HCT116 (cell line): ENCODE measurements around the gene GAK. TPM values are rescaled to one million over a fixed set of nuclear protein-coding genes. Genes with fewer than 3 reads are reported as not detected.

Experiments
- ATAC-seq: fragments of 200-7000 bp; cut with Tn5 transposase; 2 replicates; pipeline ENCODE4 v1.9.1; 2020; ENCODE audit warnings: mild to moderate bottlenecking, moderate library complexity
- BruUV-seq: library from RNA; stranded (reverse); fragments of 400-500 nt; replicated peaks from 2 replicates; lab custom pipeline; 2021; lab: Mats Ljungman, UMichigan
- CTCF ChIA-PET: fragments of 300-600 bp; sonication (Branson Sonifier 250); formaldehyde crosslinking; loops from one replicate; lab custom pipeline; 2021; ENCODE audit warnings: antibody characterized with exemption; lab: Charles Lee
- POLR2A ChIA-PET: fragments of 300-600, 350-600 bp; sonication (Branson Sonifier 250); formaldehyde crosslinking; loops from one replicate; lab custom pipeline; 2021; ENCODE audit warnings: antibody characterized with exemption; lab: Charles Lee
- RAD21 ChIA-PET, 2 experiments: fragments of 300-600 bp; sonication (Branson Sonifier 250); formaldehyde crosslinking; loops; one replicate each; lab custom pipeline; 2023; ENCODE audit warnings: low total read pairs in 2 of 2; ENCODE audit not compliant: uncharacterized antibody in 2 of 2, unreplicated experiment in 2 of 2, low non-redundant PET in 1 of 2; lab: Charles Lee
- DNase-seq: peaks from one replicate; pipeline ENCODE4 v3.0.0-alpha.2; 2010; ENCODE audit warnings: low read depth, low spot score
- H2AFZ ChIP-seq: fragments of 200-600 bp; shearing (Covaris generic), sonication (generic); 2 replicates; pipeline ENCODE4 v1.6.1; 2017; ENCODE audit warnings: low read depth, mixed run types, mixed read lengths, antibody characterized with exemption, low read length; ENCODE audit not compliant: poor library complexity, severe bottlenecking
- H3K27ac ChIP-seq: 2 replicates; pipeline ENCODE4 v1.5.1; 2012; ENCODE audit warnings: low read depth, low read length
- H3K27me3 ChIP-seq: fragments of 200-600 bp; sonication (generic); 2 replicates; pipeline ENCODE4 v1.6.1; 2016; ENCODE audit warnings: mixed run types, low read length, mixed read lengths; ENCODE audit not compliant: insufficient read depth
- H3K36me3 ChIP-seq, 2 experiments: fragments of 200-500 bp in 1 of 2; fragments of 200-600 bp in 1 of 2; sonication (Bioruptor generic) in 1 of 2; sonication (generic) in 1 of 2; 2 replicates each; pipeline versions ENCODE4 v1.5.1 to v1.6.1; 2014 to 2016; ENCODE audit warnings: low read length in 2 of 2, inconsistent platforms in 1 of 2, mixed read lengths in 1 of 2, mixed run types in 1 of 2; ENCODE audit not compliant: insufficient read depth in 2 of 2, control insufficient read depth in 1 of 2
- H3K4me1 ChIP-seq, 2 experiments: fragments of 200-600 bp in 1 of 2; sonication (generic) in 1 of 2; 2 replicates each; pipeline versions ENCODE4 v1.5.1 to v1.6.1; 2012 to 2017; ENCODE audit warnings: low read length in 2 of 2, inconsistent platforms in 1 of 2, mild to moderate bottlenecking in 1 of 2, mixed read lengths in 1 of 2, mixed run types in 1 of 2, moderate library complexity in 1 of 2; ENCODE audit not compliant: insufficient read depth in 2 of 2, control insufficient read depth in 1 of 2
- H3K4me2 ChIP-seq: fragments of 200-600 bp; sonication (generic); 2 replicates; pipeline ENCODE4 v1.6.1; 2017; ENCODE audit warnings: mixed run types, low read length, mixed read lengths
- H3K4me3 ChIP-seq, 2 experiments: fragments of 200-600 bp in 1 of 2; sonication (generic) in 1 of 2; replicated peaks in 1 of 2; 2 replicates each; pipeline ENCODE4 v1.5.1; 2011 to 2016; ENCODE audit warnings: low read length in 2 of 2, control low read depth in 1 of 2, low read depth in 1 of 2, mild to moderate bottlenecking in 1 of 2, mixed read lengths in 1 of 2, mixed run types in 1 of 2
- H3K79me2 ChIP-seq: fragments of 200-600 bp; sonication (generic); 2 replicates; pipeline ENCODE4 v1.6.1; 2017; ENCODE audit warnings: mild to moderate bottlenecking, mixed run types, low read length, moderate library complexity, mixed read lengths; ENCODE audit not compliant: insufficient read depth
- H3K9ac ChIP-seq: fragments of 200-600 bp; sonication (generic); 2 replicates; pipeline ENCODE4 v1.6.1; 2016; ENCODE audit warnings: low read length, mixed read lengths
- H3K9me2 ChIP-seq: fragments of 200-600 bp; sonication (generic), shearing (Covaris generic); 2 replicates; pipeline ENCODE4 v1.6.1; 2017; ENCODE audit warnings: mixed run types, mild to moderate bottlenecking, moderate library complexity; ENCODE audit not compliant: insufficient read depth
- H3K9me3 ChIP-seq, 2 experiments: fragments of 200-500 bp in 1 of 2; fragments of 200-600 bp in 1 of 2; sonication (Bioruptor generic) in 1 of 2; sonication (generic) in 1 of 2; 2 replicates each; pipeline ENCODE4 v1.6.1; 2014 to 2017; ENCODE audit warnings: low read length in 2 of 2, mixed read lengths in 2 of 2, inconsistent platforms in 1 of 2, low read depth in 1 of 2, mild to moderate bottlenecking in 1 of 2, mixed run types in 1 of 2, moderate library complexity in 1 of 2; ENCODE audit not compliant: control insufficient read depth in 1 of 2, insufficient read depth in 1 of 2
- H4K20me1 ChIP-seq: fragments of 200-600 bp; sonication (generic), shearing (Covaris generic); 2 replicates; pipeline ENCODE4 v1.6.1; 2017; ENCODE audit warnings: mixed run types, mild to moderate bottlenecking, moderate library complexity; ENCODE audit not compliant: insufficient read depth
- CBX3 ChIP-seq: IDR thresholded peaks from 2 replicates; pipeline ENCODE4 v1.6.1; 2012; ENCODE audit warnings: low read depth
- CEBPB ChIP-seq: IDR thresholded peaks from 2 replicates; pipeline ENCODE4 v1.6.1; 2012; ENCODE audit warnings: low read depth
- CTCF ChIP-seq, 3 experiments: fragments of 200-600 bp in 1 of 3; sonication (generic) in 1 of 3; IDR thresholded peaks in 2 of 3; conservative IDR thresholded peaks in 1 of 3; 2 replicates each; pipeline ENCODE4 v1.5.1; 2012 to 2017; ENCODE audit warnings: low read depth in 2 of 3, low read length in 2 of 3, antibody characterized with exemption in 1 of 3, borderline replicate concordance in 1 of 3, control low read depth in 1 of 3, mild to moderate bottlenecking in 1 of 3, mixed read lengths in 1 of 3, mixed run types in 1 of 3, moderate library complexity in 1 of 3; ENCODE audit not compliant: insufficient read depth in 1 of 3
- EGR1 ChIP-seq: IDR thresholded peaks from 2 replicates; pipeline ENCODE4 v1.6.1; 2012; ENCODE audit warnings: low read depth
- ELF1 ChIP-seq: IDR thresholded peaks from 2 replicates; pipeline ENCODE4 v1.6.1; 2012; ENCODE audit warnings: low read depth, borderline replicate concordance
- EZH2 ChIP-seq: fragments of 200-600 bp; sonication (generic); IDR thresholded peaks from 2 replicates; pipeline ENCODE4 v1.6.1; 2017; ENCODE audit warnings: antibody characterized with exemption, mixed run types
- EZH2phosphoT487 ChIP-seq: fragments of 200-600 bp; IDR thresholded peaks from 2 replicates; pipeline ENCODE4 v1.6.1; 2018; ENCODE audit warnings: antibody characterized with exemption, borderline replicate concordance
- FOSL1 ChIP-seq: IDR thresholded peaks from 2 replicates; pipeline ENCODE4 v1.6.1; 2012; ENCODE audit warnings: low read depth
- JUND ChIP-seq: IDR thresholded peaks from 2 replicates; pipeline ENCODE4 v1.6.1; 2012
- POLR2A ChIP-seq: IDR thresholded peaks from 2 replicates; pipeline ENCODE4 v1.7.0; 2011; ENCODE audit warnings: borderline replicate concordance; ENCODE audit not compliant: insufficient read depth, insufficient read length; ENCODE audit errors: extremely low read depth
- POLR2AphosphoS5 ChIP-seq: IDR thresholded peaks from 2 replicates; pipeline ENCODE4 v1.6.1; 2011; ENCODE audit warnings: mild to moderate bottlenecking, low read depth, low read length, moderate library complexity
- RAD21 ChIP-seq: IDR thresholded peaks from 2 replicates; pipeline ENCODE4 v1.6.1; 2012; ENCODE audit warnings: low read depth, mild to moderate bottlenecking
- REST ChIP-seq: IDR thresholded peaks from 2 replicates; pipeline ENCODE4 v1.6.1; 2012; ENCODE audit warnings: low read depth
- SP1 ChIP-seq: IDR thresholded peaks from 2 replicates; pipeline ENCODE4 v1.6.1; 2012; ENCODE audit warnings: low read depth
- SRF ChIP-seq: IDR thresholded peaks from 2 replicates; pipeline ENCODE4 v1.6.1; 2012; ENCODE audit warnings: low read depth
- TCF7L2 ChIP-seq: IDR thresholded peaks from 2 replicates; pipeline ENCODE4 v1.7.0; 2011; ENCODE audit warnings: borderline replicate concordance, inconsistent platforms; ENCODE audit not compliant: insufficient read depth, insufficient read length; ENCODE audit errors: extremely low read depth
- YY1 ChIP-seq: IDR thresholded peaks from 2 replicates; pipeline ENCODE4 v1.6.1; 2011; ENCODE audit warnings: low read length, low read depth, moderate library complexity, mild to moderate bottlenecking; ENCODE audit not compliant: insufficient replicate concordance; ENCODE audit errors: extremely low read depth
- ZFX ChIP-seq: fragments of 450-650 bp; IDR thresholded peaks from 2 replicates; pipeline ENCODE4 v1.6.1; 2017
- intact Hi-C: fragments of 100-400 bp; cut with micrococcal nuclease; formaldehyde crosslinking; loops from 2 replicates; pipeline ENCODE4 v1.10.0; 2022
- total RNA-seq: library from RNA; stranded (reverse); gene quantifications from one replicate; pipeline ENCODE4 v1.2.1, GENCODE V29; 2021; ENCODE audit not compliant: unreplicated experiment
- TF ChIP-seq, protein P1 (sequence below): IDR thresholded peaks from 2 replicates; pipeline ENCODE4 v1.6.1; 2012

GAK gene
- total RNA-seq, 1 experiment from 2014 or later, result 123 TPM

GRCh38 chr4:855880-856224 lies 76.3 kb downstream of the GAK start:
- H2AFZ ChIP-seq, result no peak overlapping the region
- TF ChIP-seq, protein P1, sequence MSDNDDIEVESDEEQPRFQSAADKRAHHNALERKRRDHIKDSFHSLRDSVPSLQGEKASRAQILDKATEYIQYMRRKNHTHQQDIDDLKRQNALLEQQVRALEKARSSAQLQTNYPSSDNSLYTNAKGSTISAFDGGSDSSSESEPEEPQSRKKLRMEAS, result no peak
- no peak for TF ChIP-seq CEBPB
- TF ChIP-seq ELF1, result no peak
- no peak for TF ChIP-seq EZH2
- no peak for TF ChIP-seq SP1
- no peak for TF ChIP-seq CBX3
- TF ChIP-seq EGR1, result no peak
- no peak for TF ChIP-seq RAD21
- no peak for TF ChIP-seq POLR2AphosphoS5
- no peak for TF ChIP-seq TCF7L2
- no peak for TF ChIP-seq ZFX
- no peak for TF ChIP-seq JUND
- TF ChIP-seq EZH2phosphoT487, result no peak
- TF ChIP-seq YY1, result no peak
- no peak for TF ChIP-seq POLR2A
- no peak for TF ChIP-seq SRF
- no peak for TF ChIP-seq FOSL1
- no peak for TF ChIP-seq CTCF (IDR thresholded peaks at IDR 0.05 in 2 of 3, conservative IDR thresholded peaks at IDR 0.05 in 1 of 3; ENCODE audit: borderline replicate concordance in 1 of 3, insufficient read depth in 1 of 3, low read depth in 2 of 3, low read length in 2 of 3)
- no peak for TF ChIP-seq REST
- TF ChIP-seq, all 23 proteins: peak for 0
- H3K4me3 ChIP-seq, result no peak overlapping the region
- H3K36me3 ChIP-seq, result peaks cover 5 to 16% of the 10 kb centered on the region in 2 experiments; a peak in 3 of 4 replicates
- ChIA-PET RAD21 (no interaction called here), POLR2A (no interaction called here), CTCF (no interaction called here)
- no peaks in the 10 kb centered on the region for H3K79me2 ChIP-seq
- no peaks in the 10 kb centered on the region for H3K4me1 ChIP-seq
- H3K27ac ChIP-seq, result no peak overlapping the region
- no TSS peak for BruUV-seq
- ATAC-seq (no peak), DNase-seq (no peak)
- H3K9ac ChIP-seq, result no peak overlapping the region
- H4K20me1 ChIP-seq, result no peaks in the 10 kb centered on the region
- H3K27me3 ChIP-seq, result no peaks in the 10 kb centered on the region
- intact Hi-C loops, result no loop called here
- H3K9me3 ChIP-seq, result no peaks in the 10 kb centered on the region
- no peak overlapping the region for H3K4me2 ChIP-seq
- H3K9me2 ChIP-seq, result no peaks in the 10 kb centered on the region
